Astrocyte (in vitro differentiated cells and primary cell): ENCODE results near the gene SUGCT. TPM values are rescaled to one million over a fixed set of nuclear protein-coding genes. Genes with fewer than 3 reads are reported as not detected.
A peak's percentile ranks its signal among the peaks of the same experiment; 100 is the strongest.

ENCODE experiments used
- DNase-seq: peaks from one replicate; pipeline ENCODE4 v3.0.0-alpha.2; 2010; ENCODE audit warnings: low read depth
- FAIRE-seq: peaks from 2 replicates; lab custom pipeline; 2011; peaks lifted over from hg19 to GRCh38; lab: Jason Lieb, UNC
- H2AFZ ChIP-seq: 2 replicates; pipeline ENCODE4 v1.6.0; 2012; ENCODE audit warnings: low read depth, low read length, inconsistent platforms
- H3K27ac ChIP-seq: 2 replicates; pipeline ENCODE4 v1.5.1; 2011; ENCODE audit warnings: low read depth, low read length, inconsistent platforms
- H3K27me3 ChIP-seq: 2 replicates; pipeline ENCODE4 v1.6.0; 2011; ENCODE audit warnings: low read length, inconsistent platforms; ENCODE audit not compliant: insufficient read depth
- H3K36me3 ChIP-seq: 2 replicates; pipeline ENCODE4 v1.5.1; 2011; ENCODE audit warnings: low read length, inconsistent platforms; ENCODE audit not compliant: insufficient read depth
- H3K4me1 ChIP-seq: 2 replicates; pipeline ENCODE4 v1.5.1; 2011; ENCODE audit warnings: low read length, inconsistent platforms; ENCODE audit not compliant: insufficient read depth
- H3K4me2 ChIP-seq: 2 replicates; pipeline ENCODE4 v1.6.0; 2012; ENCODE audit warnings: low read length, inconsistent platforms
- H3K4me3 ChIP-seq: 2 replicates; pipeline ENCODE4 v1.5.1; 2011; ENCODE audit warnings: low read depth, mild to moderate bottlenecking, low read length, inconsistent platforms; ENCODE audit not compliant: insufficient read depth
- H3K79me2 ChIP-seq: 2 replicates; pipeline ENCODE4 v1.6.0; 2012; ENCODE audit warnings: mild to moderate bottlenecking, low read length, inconsistent platforms; ENCODE audit not compliant: insufficient read depth
- H3K9ac ChIP-seq: 2 replicates; pipeline ENCODE4 v1.6.0; 2012; ENCODE audit warnings: mild to moderate bottlenecking, low read length, inconsistent platforms
- H3K9me3 ChIP-seq: 2 replicates; pipeline ENCODE4 v1.5.1; 2012; ENCODE audit warnings: low read depth, mild to moderate bottlenecking, low read length, inconsistent platforms; ENCODE audit not compliant: insufficient read depth
- H4K20me1 ChIP-seq: 2 replicates; pipeline ENCODE4 v1.6.0; 2012; ENCODE audit warnings: low read length, inconsistent platforms; ENCODE audit not compliant: insufficient read depth
- H3K27ac Mint-ChIP-seq: one replicate; pipeline ENCODE4 v1.8.0; 2021; ENCODE audit warnings: mild to moderate bottlenecking, mixed read lengths; ENCODE audit not compliant: unreplicated experiment
- H3K27me3 Mint-ChIP-seq: one replicate; pipeline ENCODE4 v1.8.0; 2021; ENCODE audit warnings: low read depth, mixed read lengths; ENCODE audit not compliant: unreplicated experiment
- H3K36me3 Mint-ChIP-seq: one replicate; pipeline ENCODE4 v1.8.0; 2021; ENCODE audit warnings: low read depth, mixed read lengths; ENCODE audit not compliant: unreplicated experiment
- H3K4me1 Mint-ChIP-seq: one replicate; pipeline ENCODE4 v1.8.0; 2021; ENCODE audit warnings: low read depth, mixed read lengths; ENCODE audit not compliant: unreplicated experiment
- H3K4me3 Mint-ChIP-seq: one replicate; pipeline ENCODE4 v1.8.0; 2021; ENCODE audit warnings: mild to moderate bottlenecking, moderate library complexity, mixed read lengths; ENCODE audit not compliant: unreplicated experiment
- H3K9me3 Mint-ChIP-seq: one replicate; pipeline ENCODE4 v1.8.0; 2021; ENCODE audit warnings: mild to moderate bottlenecking, mixed read lengths; ENCODE audit not compliant: unreplicated experiment
- EZH2 ChIP-seq: IDR thresholded peaks from 2 replicates; pipeline ENCODE4 v1.6.1; 2012; ENCODE audit warnings: mild to moderate bottlenecking, low read length, inconsistent platforms; ENCODE audit not compliant: insufficient read depth
- total RNA-seq: library from RNA; stranded (reverse); gene quantifications from 2 replicates; pipeline ENCODE4 v1.2.1, GENCODE V29; 2021
- TF ChIP-seq, protein P1 (sequence below): IDR thresholded peaks from 2 replicates; pipeline ENCODE4 v1.5.1; 2011; ENCODE audit warnings: low read depth, mild to moderate bottlenecking, inconsistent platforms, low read length, moderate library complexity; ENCODE audit not compliant: insufficient read depth

Gene SUGCT
- total RNA-seq, 1 donor from 2014 or later = 15.5 TPM

DNA sequence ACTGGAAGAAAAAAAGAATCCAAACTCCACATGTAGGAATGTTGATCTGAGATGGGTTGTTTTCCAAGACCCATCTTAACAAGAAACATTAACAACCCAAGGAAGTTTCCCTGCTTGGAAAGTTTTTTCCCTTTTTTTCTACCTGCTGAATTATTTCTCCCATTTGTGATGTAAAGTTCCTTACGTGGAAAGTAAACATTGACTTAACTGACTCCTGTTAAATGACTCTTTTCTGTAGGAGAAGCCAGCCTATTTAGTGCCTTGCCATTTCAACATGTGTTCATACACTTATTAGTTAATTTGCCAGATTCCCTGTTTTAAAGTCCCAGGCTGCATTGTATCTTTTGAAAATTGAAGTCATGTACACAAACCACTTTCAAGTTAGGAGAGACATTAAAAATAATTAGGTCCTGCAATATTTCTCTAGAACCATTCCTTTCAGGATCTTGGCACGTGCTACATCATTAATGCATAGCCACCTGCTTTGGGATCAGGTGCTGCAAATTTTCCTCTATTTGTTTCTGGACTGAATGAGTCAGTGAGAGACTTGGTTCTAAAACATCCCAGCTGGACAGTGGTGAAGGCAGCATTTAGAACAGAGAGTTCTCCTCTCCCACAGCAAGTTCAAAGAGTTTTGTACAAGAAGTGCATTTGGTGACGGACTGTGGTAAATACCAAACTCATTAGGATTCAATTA is 698.5 kb downstream of the SUGCT start:
- Histone ChIP-seq H3K4me3 (no peak overlapping the region), H3K27me3 (no peaks in the 10 kb centered on the region), H3K79me2 (no peaks in the 10 kb centered on the region), H3K9ac (no peak overlapping the region), H3K27ac (no peak overlapping the region), H3K36me3 (no peaks in the 10 kb centered on the region), H3K9me3 (no peaks in the 10 kb centered on the region), H4K20me1 (no peaks in the 10 kb centered on the region), H3K4me2 (no peak overlapping the region), H3K4me1 (peaks cover under 1% of the 10 kb centered on the region), H2AFZ (no peak overlapping the region)
- Mint-ChIP-seq H3K4me3 (no peak overlapping the region), H3K27me3 (no peaks in the 10 kb centered on the region), H3K36me3 (peaks cover 2% of the 10 kb centered on the region), H3K4me1 (peaks cover 1% of the 10 kb centered on the region), H3K9me3 (peaks cover 3% of the 10 kb centered on the region), H3K27ac (no peak overlapping the region)
- no peak for FAIRE-seq
- TF ChIP-seq EZH2 = no peak
- TF ChIP-seq, protein P1, sequence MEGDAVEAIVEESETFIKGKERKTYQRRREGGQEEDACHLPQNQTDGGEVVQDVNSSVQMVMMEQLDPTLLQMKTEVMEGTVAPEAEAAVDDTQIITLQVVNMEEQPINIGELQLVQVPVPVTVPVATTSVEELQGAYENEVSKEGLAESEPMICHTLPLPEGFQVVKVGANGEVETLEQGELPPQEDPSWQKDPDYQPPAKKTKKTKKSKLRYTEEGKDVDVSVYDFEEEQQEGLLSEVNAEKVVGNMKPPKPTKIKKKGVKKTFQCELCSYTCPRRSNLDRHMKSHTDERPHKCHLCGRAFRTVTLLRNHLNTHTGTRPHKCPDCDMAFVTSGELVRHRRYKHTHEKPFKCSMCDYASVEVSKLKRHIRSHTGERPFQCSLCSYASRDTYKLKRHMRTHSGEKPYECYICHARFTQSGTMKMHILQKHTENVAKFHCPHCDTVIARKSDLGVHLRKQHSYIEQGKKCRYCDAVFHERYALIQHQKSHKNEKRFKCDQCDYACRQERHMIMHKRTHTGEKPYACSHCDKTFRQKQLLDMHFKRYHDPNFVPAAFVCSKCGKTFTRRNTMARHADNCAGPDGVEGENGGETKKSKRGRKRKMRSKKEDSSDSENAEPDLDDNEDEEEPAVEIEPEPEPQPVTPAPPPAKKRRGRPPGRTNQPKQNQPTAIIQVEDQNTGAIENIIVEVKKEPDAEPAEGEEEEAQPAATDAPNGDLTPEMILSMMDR = no peak
- peak; percentile 7 for DNase-seq

GRCh38 chr7:40833888-40834234 is 699.1 kb downstream of the SUGCT start:
- Histone ChIP-seq H3K4me3 (no peak overlapping the region), H2AFZ (no peak overlapping the region), H4K20me1 (no peaks in the 10 kb centered on the region), H3K4me2 (no peak overlapping the region), H3K9me3 (no peaks in the 10 kb centered on the region), H3K27ac (no peak overlapping the region), H3K4me1 (no peaks in the 10 kb centered on the region), H3K36me3 (no peaks in the 10 kb centered on the region), H3K27me3 (no peaks in the 10 kb centered on the region), H3K9ac (no peak overlapping the region), H3K79me2 (no peaks in the 10 kb centered on the region)
- no peak overlapping the region for H3K27ac Mint-ChIP-seq
- H3K4me1 Mint-ChIP-seq = no peaks in the 10 kb centered on the region
- peaks cover 2% of the 10 kb centered on the region for H3K36me3 Mint-ChIP-seq
- no peak for TF ChIP-seq EZH2
- TF ChIP-seq, protein P1 = peak; percentile 41
- H3K9me3 Mint-ChIP-seq = peaks cover 5% of the 10 kb centered on the region
- FAIRE-seq (no peak), DNase-seq (peak; percentile 20)
- no peak overlapping the region for H3K4me3 Mint-ChIP-seq
- no peaks in the 10 kb centered on the region for H3K27me3 Mint-ChIP-seq

DNA sequence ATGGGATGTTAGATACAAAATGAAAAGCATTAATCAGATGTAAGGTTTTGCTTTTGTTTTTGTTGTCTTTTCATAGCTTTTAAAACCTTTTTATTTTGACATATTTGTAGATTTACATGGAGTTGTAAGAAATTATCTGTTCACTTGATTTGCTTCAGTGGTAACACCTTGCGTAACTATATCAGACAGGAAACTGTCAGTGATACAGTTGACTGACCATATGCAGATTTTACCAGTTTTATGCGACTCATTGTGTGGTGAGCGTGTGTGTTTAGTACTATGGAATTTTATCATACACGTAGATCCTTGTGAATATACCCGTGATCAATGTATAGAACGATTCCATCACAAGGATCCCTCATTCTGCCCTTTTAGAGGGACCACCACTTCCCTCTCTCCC is 701.4 kb downstream of the SUGCT start:
- Histone ChIP-seq H2AFZ (no peak overlapping the region), H3K27ac (no peak overlapping the region), H3K27me3 (no peaks in the 10 kb centered on the region), H3K79me2 (no peaks in the 10 kb centered on the region), H3K9ac (no peak overlapping the region), H3K4me2 (no peak overlapping the region), H3K9me3 (no peaks in the 10 kb centered on the region), H3K4me3 (no peak overlapping the region), H3K36me3 (no peaks in the 10 kb centered on the region), H3K4me1 (no peaks in the 10 kb centered on the region), H4K20me1 (no peaks in the 10 kb centered on the region)
- H3K9me3 Mint-ChIP-seq = peaks cover 10% of the 10 kb centered on the region
- FAIRE-seq (no peak), DNase-seq (no peak)
- no peaks in the 10 kb centered on the region for H3K4me1 Mint-ChIP-seq
- no peaks in the 10 kb centered on the region for H3K27me3 Mint-ChIP-seq
- H3K36me3 Mint-ChIP-seq = peaks cover 2% of the 10 kb centered on the region
- TF ChIP-seq EZH2 = no peak
- TF ChIP-seq, protein P1 = no peak
- H3K4me3 Mint-ChIP-seq = no peak overlapping the region
- H3K27ac Mint-ChIP-seq = no peak overlapping the region
